WI38 (cell line): ENCODE results near the gene PRPF18.

Source experiments
- H3K4me3 ChIP-seq: 2 replicates; pipeline ENCODE4 v1.5.1; 2011; ENCODE audit warnings: low read depth, mild to moderate bottlenecking, control low read depth, low read length
- TF ChIP-seq, protein P1 (sequence below): IDR thresholded peaks from 2 replicates; pipeline ENCODE4 v1.5.1; 2012; ENCODE audit warnings: low read depth, mild to moderate bottlenecking, control low read depth, low read length

Gene PRPF18

GRCh38 chr10:13678101-13678843 lies 91.5 kb downstream of the PRPF18 start:
- H3K4me3 ChIP-seq = no peak overlapping the region
- TF ChIP-seq, protein P1, sequence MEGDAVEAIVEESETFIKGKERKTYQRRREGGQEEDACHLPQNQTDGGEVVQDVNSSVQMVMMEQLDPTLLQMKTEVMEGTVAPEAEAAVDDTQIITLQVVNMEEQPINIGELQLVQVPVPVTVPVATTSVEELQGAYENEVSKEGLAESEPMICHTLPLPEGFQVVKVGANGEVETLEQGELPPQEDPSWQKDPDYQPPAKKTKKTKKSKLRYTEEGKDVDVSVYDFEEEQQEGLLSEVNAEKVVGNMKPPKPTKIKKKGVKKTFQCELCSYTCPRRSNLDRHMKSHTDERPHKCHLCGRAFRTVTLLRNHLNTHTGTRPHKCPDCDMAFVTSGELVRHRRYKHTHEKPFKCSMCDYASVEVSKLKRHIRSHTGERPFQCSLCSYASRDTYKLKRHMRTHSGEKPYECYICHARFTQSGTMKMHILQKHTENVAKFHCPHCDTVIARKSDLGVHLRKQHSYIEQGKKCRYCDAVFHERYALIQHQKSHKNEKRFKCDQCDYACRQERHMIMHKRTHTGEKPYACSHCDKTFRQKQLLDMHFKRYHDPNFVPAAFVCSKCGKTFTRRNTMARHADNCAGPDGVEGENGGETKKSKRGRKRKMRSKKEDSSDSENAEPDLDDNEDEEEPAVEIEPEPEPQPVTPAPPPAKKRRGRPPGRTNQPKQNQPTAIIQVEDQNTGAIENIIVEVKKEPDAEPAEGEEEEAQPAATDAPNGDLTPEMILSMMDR = no peak
